ENCODE measurements around the gene ALDH4A1. TPM values are rescaled to one million over a fixed set of nuclear protein-coding genes. Genes with fewer than 3 reads are reported as not detected.

The ALDH4A1 gene
- total RNA-seq, 1 experiment from 2014 or later = 26.1 TPM

DNA sequence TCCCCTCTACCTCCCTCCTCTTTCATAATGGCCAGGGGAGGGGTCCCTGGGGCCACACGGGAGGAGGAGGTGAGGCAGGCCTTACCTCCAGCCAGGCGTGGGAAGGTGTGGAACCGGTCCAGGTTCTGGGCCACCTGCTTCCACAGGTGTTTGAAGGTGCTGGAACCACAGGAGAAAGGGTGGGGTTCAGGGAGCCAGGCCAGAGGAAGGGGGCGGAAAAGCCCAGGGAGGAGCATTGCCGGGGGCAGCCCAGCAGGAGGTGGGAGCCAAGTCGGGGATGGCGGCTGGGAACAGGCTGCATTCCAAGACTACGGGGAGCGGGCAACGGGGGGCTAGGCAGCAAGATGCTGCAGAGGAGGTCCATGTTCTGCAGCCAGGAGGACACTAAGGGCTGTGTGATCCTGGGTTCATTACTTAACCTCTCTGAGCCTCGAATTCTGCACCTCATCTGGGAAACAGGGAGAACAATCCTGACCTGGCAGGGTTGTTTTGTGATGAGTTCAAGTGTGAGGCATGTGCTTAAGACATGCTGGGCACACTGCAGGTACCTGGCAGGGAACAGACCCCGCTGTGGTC, 23.1 kb downstream of the ALDH4A1 start:
- peaks cover 3 to 13% (median 9%) of the 10 kb centered on the region in 3 experiments; a peak in 4 of 7 replicates for H3K36me3 Mint-ChIP-seq (ENCODE audit: insufficient read depth in 1 of 3, low read depth in 3 of 3)
- Histone ChIP-seq H3K23me2 (ENCODE audit: insufficient read length, low read depth, low read length, poor library complexity, severe bottlenecking) (no peaks in the 10 kb centered on the region), H3K4me1 (ENCODE audit: insufficient read depth, low read length) (no peaks in the 10 kb centered on the region), H4K5ac (ENCODE audit: insufficient read length, low read depth, low read length) (no peak overlapping the region), H2BK5ac (ENCODE audit: insufficient read length, low read length) (no peak overlapping the region), H4K91ac (ENCODE audit: insufficient read length, low read depth, low read length) (no peak overlapping the region), H3K27ac (ENCODE audit: insufficient read length, low read depth, low read length) (no peak overlapping the region), H2BK120ac (ENCODE audit: low read depth, low read length, poor library complexity, severe bottlenecking) (no peak overlapping the region), H3K4ac (ENCODE audit: low read depth, low read length) (no peak overlapping the region), H2BK20ac (ENCODE audit: low read depth, low read length, poor library complexity, severe bottlenecking) (no peak overlapping the region), H3K18ac (ENCODE audit: insufficient read length, low read depth, low read length) (no peak overlapping the region), H3T11ph (ENCODE audit: low read length) (no peak overlapping the region), H2AK5ac (ENCODE audit: insufficient read length, low read length) (no peak overlapping the region), H3K79me2 (ENCODE audit: insufficient read depth, low read length) (no peaks in the 10 kb centered on the region), H4K8ac (replicated peaks; ENCODE audit: insufficient read length, low read depth, low read length) (no peak overlapping the region), H4K20me1 (ENCODE audit: control insufficient read depth, insufficient read depth, insufficient read length) (no peaks in the 10 kb centered on the region), H3K4me2 (ENCODE audit: insufficient read depth, insufficient read length, low read length) (no peak overlapping the region), H3K27me3 (ENCODE audit: insufficient read depth, low read length) (no peaks in the 10 kb centered on the region), H2BK15ac (ENCODE audit: low read depth, low read length) (no peak overlapping the region), H3K23ac (ENCODE audit: insufficient read length, low read depth, low read length) (no peak overlapping the region), H2BK12ac (ENCODE audit: insufficient read length, low read depth, low read length) (no peak overlapping the region), H3K9ac (ENCODE audit: extremely low read depth, insufficient read length, low read length) (no peak overlapping the region), H3K14ac (ENCODE audit: insufficient read depth, low read length) (no peak overlapping the region), H3K79me1 (ENCODE audit: insufficient read depth, low read depth, low read length, poor library complexity, severe bottlenecking) (no peaks in the 10 kb centered on the region), H2AFZ (ENCODE audit: low read length) (no peak overlapping the region), H3K56ac (ENCODE audit: insufficient read length, low read depth, low read length) (no peak overlapping the region), H3K9me3 (ENCODE audit: control insufficient read depth, low read depth, low read length) (no peaks in the 10 kb centered on the region)
- no peak overlapping the region for H3K4me3 Mint-ChIP-seq
- DNase-seq = no peak
- peaks cover 0 to 11% of the 10 kb centered on the region in 2 experiments; a peak in 2 of 4 replicates for H3K4me1 Mint-ChIP-seq
- H3K27ac Mint-ChIP-seq = no peak overlapping the region
- no peaks in the 10 kb centered on the region for H3K27me3 Mint-ChIP-seq (ENCODE audit: low read depth)
- TF ChIP-seq CTCF (conservative IDR thresholded peaks at IDR 0.05) = no peak
- WGBS (ENCODE audit: extremely low coverage, insufficient read length, low lambda C conversion rate) = no CpG with 5 or more reads among the region's 12 CpGs
- H3K9me3 Mint-ChIP-seq = no peaks in the 10 kb centered on the region
